ENCODE measurements around the gene DAB2IP.

- TF ChIP-seq CTCF (IDR thresholded peaks at IDR 0.05) (no peak), ZFX (IDR thresholded peaks at IDR 0.05; ENCODE audit: borderline replicate concordance) (no peak)
Observed at GRCh38 chr9:121812159-121812735, 160.8 kb downstream of the DAB2IP start.
